Hepatic stellate cell (primary cell): ENCODE measurements around the gene AP4E1.
A peak's percentile ranks its signal among the peaks of the same experiment; 100 is the strongest.
"Not testable (repeated sequence)": the region's sequence is repeated elsewhere in the genome, so short reads cannot be mapped to it uniquely, and the experiment has no call there.

Experiments used
- DNase-seq: peaks from one replicate; pipeline ENCODE4 v3.0.0; 2011; ENCODE audit warnings: low spot score

Gene AP4E1

GRCh38 chr15:50908209-50909009 is at the start of gene AP4E1:
AP4E1 (plus strand) TSS chr15:50908683; CDS start chr15:50908779, 96 bp downstream.
- DNase-seq: peak; percentile 67

DNA sequence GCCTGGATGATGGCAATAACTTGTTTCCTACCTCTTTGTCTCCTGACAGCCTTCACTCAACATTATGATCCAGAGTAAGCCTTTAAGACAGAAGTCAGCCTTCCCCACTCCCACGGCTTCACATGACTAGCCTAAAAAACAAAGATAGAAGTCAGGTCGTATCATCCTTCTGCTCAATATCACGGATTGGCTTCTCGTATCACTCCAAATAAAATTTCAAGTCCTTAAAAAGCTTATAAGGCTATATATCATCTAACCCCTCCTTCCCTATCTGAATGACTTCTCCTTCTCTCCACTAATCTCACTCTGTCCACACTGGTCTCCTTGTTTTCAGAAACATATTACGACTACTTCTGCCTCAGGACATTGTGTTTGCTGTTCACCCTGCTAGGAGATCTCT is 47.7 kb upstream of the AP4E1 start:
- DNase-seq: no peak

DNA sequence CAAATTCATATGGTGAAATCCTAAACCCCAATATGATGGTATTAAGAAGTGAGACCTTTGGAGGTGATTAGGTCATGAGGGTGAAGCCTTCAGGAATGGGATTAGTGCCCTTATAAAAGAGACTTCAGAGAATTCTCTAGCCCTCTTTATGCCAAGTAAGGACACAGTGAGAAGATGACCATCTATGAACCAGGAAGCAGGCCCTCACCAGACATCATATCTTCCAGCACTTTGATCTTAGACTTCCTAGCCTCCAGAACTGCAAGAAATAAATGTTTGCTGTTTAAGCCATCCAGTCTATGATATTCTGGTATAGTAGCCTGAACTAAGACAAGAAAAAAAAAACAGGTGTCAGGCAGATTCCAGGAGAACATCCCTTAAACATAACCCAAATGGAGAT is 45.9 kb upstream of the AP4E1 start:
- DNase-seq: no peak

DNA sequence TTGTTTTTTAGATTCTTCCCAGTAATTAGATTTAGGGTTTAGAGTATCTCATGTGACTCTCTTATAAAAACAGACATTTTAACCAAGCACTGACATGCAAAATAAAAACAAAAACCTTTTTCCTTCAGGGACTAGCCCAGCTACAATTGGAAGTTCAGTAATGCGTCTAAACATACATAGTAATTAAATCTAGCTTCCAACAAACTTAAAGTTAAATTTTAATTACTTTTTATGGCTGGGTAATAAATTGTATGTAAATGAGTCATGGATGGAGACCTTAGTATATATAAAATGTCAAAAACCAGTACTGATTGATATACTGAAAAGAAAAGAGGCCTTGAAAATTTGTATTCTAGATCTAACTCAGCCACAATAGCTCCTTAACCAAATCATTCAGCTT is 43.6 kb upstream of the AP4E1 start:
- no peak for DNase-seq

- DNase-seq: no peak
Observed at GRCh38 chr15:50865515-50866353, 42.7 kb upstream of the AP4E1 start.

DNA sequence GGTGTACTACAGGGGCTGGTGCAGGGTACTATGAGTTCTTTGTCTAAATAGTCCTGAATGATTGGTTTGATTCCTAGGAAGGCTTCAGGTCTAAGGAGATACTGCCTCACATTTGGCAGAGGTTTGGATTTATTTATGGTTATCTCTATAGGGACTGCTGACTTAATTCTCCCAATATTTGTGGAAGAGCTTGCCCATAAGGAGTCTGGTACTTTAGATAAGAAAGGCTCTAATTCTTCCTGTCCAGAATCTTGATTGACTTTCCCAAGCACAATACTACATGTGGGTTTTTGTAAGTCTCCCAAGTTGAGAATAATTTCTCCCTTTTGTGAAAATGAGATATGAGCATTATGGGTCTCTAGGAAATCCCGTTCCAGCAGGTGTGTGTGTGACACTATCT is 36.7 kb upstream of the AP4E1 start:
- no peak for DNase-seq

DNA sequence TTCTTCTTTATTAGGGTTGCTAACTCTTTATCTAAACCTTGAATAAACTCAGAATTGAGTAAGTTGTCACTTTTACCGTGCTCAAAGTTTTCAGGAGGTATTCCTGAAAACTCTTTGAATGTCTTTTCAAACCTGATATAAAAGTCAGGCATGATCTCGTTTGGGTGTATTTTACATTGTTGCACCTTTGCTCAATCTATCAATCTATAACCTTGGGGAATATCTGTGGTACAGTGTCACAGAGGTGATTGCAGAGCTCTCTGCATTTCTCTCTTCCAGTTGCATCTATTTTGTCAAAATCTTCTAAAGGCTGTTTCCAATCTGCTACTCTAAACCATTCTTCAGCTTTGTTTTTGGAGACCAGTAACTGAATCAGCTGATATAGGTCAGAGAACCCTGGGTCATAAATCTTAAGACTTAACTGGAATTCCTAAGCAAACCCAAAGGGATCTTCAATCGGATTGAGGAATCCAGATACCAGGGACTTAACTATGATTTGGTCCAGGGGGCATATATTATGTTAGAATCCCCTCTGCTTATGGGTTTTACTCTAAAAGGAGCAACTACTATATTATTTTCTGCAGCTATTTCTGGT is 35.6 kb upstream of the AP4E1 start:
- DNase-seq: no peak

GRCh38 chr15:50873935-50874361 is 34.5 kb upstream of the AP4E1 start:
- DNase-seq: no peak

DNA sequence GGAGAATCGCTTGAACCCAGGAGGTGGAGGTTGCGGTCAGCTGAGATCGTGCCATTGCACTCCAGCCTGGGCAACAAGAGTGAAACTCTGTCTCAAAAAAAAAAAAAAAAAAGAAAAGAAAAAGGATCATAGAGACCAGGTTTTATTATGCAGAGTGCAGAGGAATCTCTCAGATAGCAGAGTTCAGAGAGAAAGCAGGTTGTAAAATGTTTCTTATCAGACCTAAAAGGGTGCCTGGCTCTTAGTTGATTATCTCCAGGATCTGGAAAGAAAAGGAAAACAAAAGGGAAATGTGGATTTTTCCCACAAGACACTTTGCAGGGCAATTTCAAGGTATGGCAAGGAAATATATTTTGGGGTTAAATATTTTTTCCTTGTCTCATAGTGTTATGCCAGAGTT is 33.2 kb upstream of the AP4E1 start:
- DNase-seq: not testable (repeated sequence)

DNA sequence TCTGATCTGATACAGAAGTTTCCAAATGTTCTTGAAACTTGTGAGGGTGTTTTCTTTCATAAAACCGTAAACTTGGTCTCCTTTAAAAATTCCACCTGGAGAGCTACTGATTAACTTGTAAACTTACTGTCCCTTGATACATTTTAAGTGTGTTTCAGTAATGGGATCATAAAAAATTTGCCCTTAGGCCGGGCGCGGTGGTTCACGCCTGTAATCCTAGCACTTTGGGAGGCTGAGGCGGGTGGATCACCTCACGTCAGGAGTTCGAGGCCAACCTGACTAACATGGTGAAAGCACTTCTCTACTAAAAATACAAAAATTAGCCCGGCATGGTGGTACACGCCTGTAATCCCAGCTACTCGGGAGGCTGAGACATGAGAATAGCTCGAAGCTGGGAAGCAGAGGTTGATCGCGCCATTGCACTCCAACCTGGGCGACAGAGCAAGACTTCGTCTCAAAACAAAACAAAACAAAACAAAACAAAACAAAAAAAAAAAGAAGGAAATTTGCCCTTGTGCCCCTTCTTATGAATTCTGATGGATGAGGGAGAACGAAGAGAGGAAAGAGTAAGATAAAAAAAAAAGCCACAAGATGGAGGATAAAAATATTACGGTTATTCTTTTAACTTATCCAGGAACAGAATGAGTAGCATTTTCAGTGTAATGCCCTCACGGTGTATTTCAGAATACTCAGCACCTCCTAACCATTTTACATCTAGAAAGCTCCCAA is 32.1 kb upstream of the AP4E1 start:
- DNase-seq: no peak

GRCh38 chr15:50876989-50877360 is 31.5 kb upstream of the AP4E1 start:
- DNase-seq: peak; percentile 71

DNA sequence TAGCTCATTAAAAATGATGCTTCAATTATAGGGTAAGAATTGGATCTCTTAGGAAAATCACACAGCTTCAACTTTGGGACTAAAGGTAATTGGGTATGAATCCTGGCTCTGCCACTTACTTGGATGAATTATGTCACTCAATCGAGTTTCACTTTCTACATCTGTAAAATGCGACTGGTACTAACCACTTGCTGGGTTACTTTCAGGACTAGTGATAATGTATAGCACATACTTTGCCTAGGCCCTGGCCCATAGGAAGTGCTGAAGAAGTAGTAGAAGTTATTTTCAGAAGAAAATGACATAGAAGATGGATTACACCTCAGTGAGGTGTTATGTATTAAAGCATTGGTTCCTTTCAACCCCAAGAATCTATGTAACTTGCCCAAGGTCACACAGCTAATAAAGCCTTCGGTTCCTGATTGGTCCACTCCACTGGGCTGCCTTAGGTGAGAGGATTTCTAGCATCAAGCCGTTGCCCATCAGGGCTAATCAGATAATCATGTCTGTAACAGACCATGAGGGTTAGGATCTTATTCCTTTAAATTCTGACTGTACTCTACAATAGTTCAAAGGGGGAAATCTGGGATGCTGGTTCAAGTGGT is 29.4 kb upstream of the AP4E1 start:
- DNase-seq: no peak

- DNase-seq: no peak
Observed at GRCh38 chr15:50880206-50880605, 28.3 kb upstream of the AP4E1 start.

GRCh38 chr15:50880651-50881114 is 27.8 kb upstream of the AP4E1 start:
- no peak for DNase-seq

GRCh38 chr15:50881121-50882048 is 27.1 kb upstream of the AP4E1 start:
- no peak for DNase-seq

DNA sequence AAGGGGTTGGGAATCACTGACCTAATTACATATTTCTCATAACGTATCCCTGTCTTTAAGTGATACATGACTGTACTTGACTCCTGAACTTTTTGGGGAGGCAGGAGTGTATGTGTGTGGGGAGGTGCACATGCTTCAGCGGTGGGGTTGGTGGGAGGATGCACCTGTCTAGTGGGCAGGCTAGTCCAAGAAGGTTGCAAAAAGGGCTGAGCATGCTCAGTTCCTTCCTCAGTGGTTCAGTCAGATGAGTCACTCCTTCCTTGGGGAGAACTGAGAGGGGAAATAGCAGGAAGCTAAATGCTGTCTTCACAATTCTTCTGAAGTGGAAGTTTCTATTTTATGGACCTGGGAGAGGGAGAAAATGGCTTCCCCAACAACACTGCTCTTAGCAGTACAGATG is 24.6 kb upstream of the AP4E1 start:
- no peak for DNase-seq

DNA sequence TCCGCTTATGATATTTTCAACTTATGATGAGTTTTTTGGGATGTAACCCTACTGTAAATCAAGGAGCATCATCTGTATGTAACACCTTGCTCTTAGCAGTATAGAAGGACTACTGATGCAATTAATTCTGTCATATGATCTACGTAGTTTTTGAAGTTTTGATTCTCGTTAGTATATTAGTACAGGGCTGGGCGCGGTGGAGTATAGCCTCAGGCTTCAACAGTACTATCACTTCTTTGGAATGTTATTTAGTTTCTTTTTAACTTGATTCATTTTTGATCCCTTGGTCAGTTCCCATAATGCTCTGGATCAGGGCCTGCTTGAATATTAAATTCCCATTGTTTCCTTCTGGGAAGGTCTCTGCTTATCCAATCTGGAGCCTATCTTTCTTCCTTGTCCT is 23.9 kb upstream of the AP4E1 start:
- no peak for DNase-seq

DNA sequence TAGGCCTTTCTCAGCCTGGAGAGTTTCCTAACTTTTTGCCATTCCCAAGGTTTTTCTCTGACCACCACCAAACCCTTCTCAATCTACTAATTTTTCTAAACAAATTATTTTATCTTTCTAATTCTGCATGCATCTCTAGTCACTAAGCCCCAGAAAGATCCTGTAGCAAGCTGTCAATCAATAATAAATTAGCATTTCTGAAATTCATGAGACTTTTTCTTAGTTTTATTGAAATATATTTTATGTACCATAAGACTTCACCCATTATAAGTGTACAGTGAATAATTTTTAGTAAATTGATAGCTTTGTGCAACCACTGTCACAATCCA is 22.4 kb upstream of the AP4E1 start:
- DNase-seq: no peak

GRCh38 chr15:50886611-50887345 is 21.7 kb upstream of the AP4E1 start:
- no peak for DNase-seq

- DNase-seq: no peak
Observed at GRCh38 chr15:50888054-50888453, 20.4 kb upstream of the AP4E1 start.
